HG02623 (cell line): ENCODE data around the gene DRG2.

ENCODE experiments used
- ATAC-seq: cut with Tn5 transposase; IDR thresholded peaks from one replicate; pipeline ENCODE4 v1.9.1; 2021; ENCODE audit warnings: moderate library complexity; ENCODE audit not compliant: unreplicated experiment

DRG2 gene

GRCh38 chr17:18074566-18075272 lies 13.0 kb upstream of the DRG2 start:
- ATAC-seq: no peak

DNA sequence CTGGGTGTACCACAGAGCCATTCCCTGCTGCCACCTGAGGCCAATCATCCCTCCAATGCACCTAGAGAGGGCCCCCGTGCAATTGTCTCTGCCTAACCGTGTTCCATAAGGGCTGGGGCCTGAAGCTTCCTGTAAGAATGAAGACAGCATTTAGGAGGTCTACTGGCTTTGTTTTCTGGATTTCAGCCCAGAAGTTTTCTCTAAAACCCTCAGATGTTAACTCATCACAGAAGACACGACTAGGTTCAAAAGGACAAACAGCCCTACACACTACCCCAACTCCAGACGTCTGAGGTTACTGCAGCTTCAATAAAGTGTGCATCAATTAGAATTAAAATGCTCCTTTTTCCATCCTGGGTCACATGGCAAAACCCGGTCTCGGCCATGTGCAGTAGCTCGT lies 10.8 kb upstream of the DRG2 start:
- ATAC-seq: no peak

- ATAC-seq: no peak
Observed at GRCh38 chr17:18079543-18079942, 8.2 kb upstream of the DRG2 start.

- no peak for ATAC-seq
Observed at GRCh38 chr17:18084256-18084655, 3.5 kb upstream of the DRG2 start.

DNA sequence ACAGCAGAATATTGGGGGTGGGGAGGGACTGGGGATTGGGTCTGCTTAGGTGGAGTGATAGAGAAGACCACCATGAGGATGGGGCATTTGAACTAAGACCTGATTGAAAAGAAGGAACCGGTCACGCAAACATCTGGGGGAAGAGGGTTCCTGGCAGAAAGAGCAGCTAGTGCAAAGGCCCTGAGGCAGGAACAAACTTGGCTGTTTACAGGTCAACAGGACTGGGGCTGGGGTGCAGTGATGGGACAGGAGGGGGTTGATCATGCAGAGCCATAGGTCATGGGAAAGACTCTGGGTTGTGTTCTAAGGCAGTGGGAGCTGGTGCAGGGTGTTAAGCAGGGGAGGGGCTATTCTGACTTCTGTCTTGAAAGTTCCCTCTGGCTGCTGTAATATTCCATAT lies 1.9 kb downstream of the DRG2 start:
- ATAC-seq: no peak

- no peak for ATAC-seq
Observed at GRCh38 chr17:18093616-18094408, 6.1 kb downstream of the DRG2 start.

GRCh38 chr17:18094409-18094807 lies 6.7 kb downstream of the DRG2 start:
- no peak for ATAC-seq

GRCh38 chr17:18099516-18099915 lies 11.8 kb downstream of the DRG2 start:
- ATAC-seq: no peak

DNA sequence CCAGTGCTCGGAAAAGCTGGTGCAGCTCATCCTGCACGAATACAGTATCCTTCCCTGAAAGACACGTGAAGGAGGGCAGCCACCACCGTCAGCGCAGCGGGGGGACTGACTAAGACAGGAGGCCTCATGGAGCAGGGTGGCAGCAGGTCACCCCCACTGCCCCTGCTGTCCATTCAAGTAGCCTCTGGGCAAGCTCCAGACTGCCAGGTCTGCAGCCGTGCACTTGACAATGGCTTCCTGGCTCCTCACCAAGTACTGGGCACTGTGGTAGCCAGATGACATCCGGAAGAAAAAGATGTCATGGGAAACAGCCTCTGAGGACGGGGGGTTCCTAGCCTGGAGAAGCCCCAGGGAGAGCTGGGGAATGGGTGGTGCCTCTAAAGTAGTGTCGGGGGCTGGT lies 12.9 kb downstream of the DRG2 start:
- ATAC-seq: no peak

DNA sequence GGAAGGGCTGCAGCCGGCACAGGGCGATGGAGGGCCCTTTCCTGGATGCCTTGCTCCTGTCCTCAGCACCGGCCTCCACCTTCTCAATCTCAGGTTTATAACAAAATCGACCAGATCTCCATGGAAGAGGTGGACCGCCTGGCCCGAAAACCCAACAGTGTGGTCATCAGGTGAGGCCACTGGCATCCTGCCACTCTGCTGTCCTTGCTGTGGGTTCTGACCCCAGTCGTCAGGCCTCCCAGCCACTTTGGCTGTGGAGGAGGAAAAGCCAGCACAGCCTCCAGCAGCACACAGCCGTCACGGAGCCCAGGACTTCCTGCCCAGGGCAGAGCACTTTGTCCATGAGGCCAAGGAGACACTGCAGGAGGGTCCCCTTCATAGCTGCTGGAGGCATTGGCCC lies 14.1 kb downstream of the DRG2 start:
- no peak for ATAC-seq

- ATAC-seq: no peak
Observed at GRCh38 chr17:18102640-18103039, 14.9 kb downstream of the DRG2 start.

- ATAC-seq: no peak
Observed at GRCh38 chr17:18105027-18105426, 17.3 kb downstream of the DRG2 start.

DNA sequence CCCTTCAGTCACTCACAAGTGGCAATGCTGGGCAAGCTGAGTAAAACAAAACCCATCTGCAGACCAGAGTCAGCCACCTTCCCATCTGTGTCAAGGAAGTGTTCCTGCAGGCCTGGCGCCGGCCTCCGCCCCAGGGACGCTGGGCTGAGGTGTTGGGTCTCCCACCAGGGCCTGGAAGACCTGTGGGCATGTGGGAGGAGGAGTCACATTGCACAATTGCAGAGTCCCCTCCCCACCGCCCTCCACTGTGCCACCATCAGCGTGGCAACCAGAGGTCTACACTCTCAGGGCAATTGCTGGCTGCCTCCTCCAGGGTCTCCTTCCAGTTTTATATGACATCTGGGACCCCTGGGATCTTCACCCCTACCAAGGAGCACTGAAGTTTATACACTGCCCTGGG lies 17.8 kb downstream of the DRG2 start:
- ATAC-seq: no peak

DNA sequence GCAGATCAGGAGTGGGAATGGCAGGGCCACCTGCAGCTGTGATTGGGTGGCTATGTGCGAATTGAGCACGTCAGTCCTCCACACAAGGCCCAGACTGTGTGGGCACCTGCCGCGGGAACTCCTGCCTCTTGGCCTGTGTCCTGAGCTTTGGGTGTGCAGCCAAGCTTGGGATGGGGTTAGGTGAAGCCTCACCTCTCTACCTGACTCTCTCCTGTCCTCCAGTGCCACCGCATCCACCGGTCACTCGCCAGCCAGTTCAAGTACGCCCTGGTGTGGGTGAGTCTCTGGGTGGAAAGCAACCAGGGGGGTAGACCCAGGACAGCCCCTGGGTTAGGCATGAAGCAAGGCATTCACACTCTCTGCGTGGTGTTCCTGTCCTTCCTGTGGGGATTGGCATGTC lies 18.5 kb downstream of the DRG2 start:
- ATAC-seq: no peak

DNA sequence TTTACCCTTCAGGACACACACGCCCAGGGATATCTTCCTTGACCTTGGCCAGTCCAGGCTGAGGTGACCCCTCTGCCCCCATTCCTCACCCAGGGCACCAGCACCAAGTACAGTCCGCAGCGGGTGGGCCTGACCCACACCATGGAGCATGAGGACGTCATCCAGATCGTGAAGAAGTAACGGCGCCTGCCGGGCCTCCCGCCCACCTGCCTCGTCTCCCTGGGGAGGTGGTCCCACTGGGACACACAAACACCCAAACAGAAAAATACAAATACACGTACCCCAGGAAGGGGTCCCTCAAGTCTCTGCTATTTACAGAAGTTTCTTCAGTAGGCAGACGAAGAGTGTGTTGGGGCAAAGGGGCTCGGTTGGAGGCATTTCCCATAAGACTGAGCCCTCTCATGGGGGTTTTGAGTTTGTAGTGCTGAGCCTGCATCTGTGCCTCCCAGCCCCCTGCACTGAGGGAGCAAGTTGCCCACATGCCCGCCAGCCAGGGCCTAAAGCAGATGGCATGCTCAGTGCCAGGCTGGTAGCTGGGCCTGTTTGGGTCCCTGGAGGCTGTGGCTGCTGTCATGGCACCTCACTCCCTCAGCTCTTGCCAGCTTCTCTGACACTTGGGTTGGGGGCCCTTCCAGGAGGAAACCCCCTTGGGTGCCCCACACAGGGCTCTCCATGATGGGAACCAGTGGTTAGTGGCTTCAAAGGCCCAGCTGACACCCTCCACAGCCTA lies 19.5 kb downstream of the DRG2 start:
- ATAC-seq: no peak

GRCh38 chr17:18107971-18108370 lies 20.2 kb downstream of the DRG2 start:
- ATAC-seq: no peak

- ATAC-seq: no peak
Observed at GRCh38 chr17:18108401-18109312, 20.9 kb downstream of the DRG2 start, which contains the start of gene MYO15A. TSS of gene MYO15A (plus strand) at chr17:18108756. CDS start at chr17:18118801, 10,045 bp downstream.

DNA sequence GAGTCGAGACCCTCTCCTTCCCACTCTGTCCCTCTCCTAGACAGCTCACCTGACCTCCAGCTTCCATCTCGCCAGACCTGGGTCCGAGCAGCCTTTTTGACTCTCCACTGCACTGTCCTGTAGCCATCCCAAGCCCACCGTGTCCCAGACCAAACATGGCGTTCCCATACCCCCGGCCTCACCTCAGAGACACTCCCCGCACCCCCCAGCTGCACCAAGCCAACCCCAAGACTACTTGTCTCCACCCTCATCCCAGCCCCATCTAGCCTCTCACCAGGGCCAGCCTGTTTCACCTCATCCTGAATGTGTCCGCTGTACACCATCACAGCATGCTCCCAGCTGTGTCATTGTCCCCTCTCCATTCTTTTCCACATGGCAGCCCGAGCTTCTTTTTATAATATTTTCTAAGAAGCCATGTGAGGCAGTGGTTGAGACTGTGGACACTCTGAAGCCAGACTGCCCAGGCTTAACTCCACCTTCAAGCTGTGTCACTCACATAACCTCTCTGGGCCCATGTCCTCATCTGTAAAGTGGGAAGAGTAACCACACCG lies 22.3 kb downstream of the DRG2 start:
- no peak for ATAC-seq

GRCh38 chr17:18110636-18111145 lies 22.9 kb downstream of the DRG2 start:
- no peak for ATAC-seq

GRCh38 chr17:18111330-18111971 lies 23.7 kb downstream of the DRG2 start:
- ATAC-seq: no peak
